WTC11 (cell line): ENCODE data around the gene CD2BP2.

ENCODE experiments used
- ATF3 ChIP-seq: sonication (generic); formaldehyde crosslinking; conservative IDR thresholded peaks from 2 replicates; pipeline ENCODE4 v1.8.1; 2022; ENCODE audit warnings: mild to moderate bottlenecking, missing genetic modification reagents
- CREB1 ChIP-seq: sonication (generic); formaldehyde crosslinking; IDR thresholded peaks from 2 replicates; pipeline ENCODE4 v1.8.0; 2023; ENCODE audit warnings: mild to moderate bottlenecking, missing genetic modification reagents
- CTCF ChIP-seq: fragments of 200-600 bp; IDR thresholded peaks from 2 replicates; pipeline ENCODE4 v1.8.0; 2022; ENCODE audit warnings: antibody characterized with exemption
- FOXJ3 ChIP-seq: sonication (generic); formaldehyde crosslinking; IDR thresholded peaks from 2 replicates; pipeline ENCODE4 v1.9.0; 2021; ENCODE audit warnings: missing genetic modification reagents, mild to moderate bottlenecking, borderline replicate concordance
- HMGXB4 ChIP-seq: sonication (generic); formaldehyde crosslinking; IDR thresholded peaks from 2 replicates; pipeline ENCODE4 v1.8.1; 2023; ENCODE audit warnings: mild to moderate bottlenecking, moderate library complexity, missing genetic modification reagents
- NFYB ChIP-seq: sonication (generic); formaldehyde crosslinking; conservative IDR thresholded peaks from 2 replicates; pipeline ENCODE4 v1.8.0; 2022; ENCODE audit warnings: low read depth, missing genetic modification reagents
- NR1H2 ChIP-seq: sonication (generic); formaldehyde crosslinking; IDR thresholded peaks from 2 replicates; pipeline ENCODE4 v1.9.0; 2021; ENCODE audit warnings: mild to moderate bottlenecking, moderate library complexity, missing genetic modification reagents
- NR3C1 ChIP-seq: sonication (generic); formaldehyde crosslinking; conservative IDR thresholded peaks from 2 replicates; pipeline ENCODE4 v1.8.1; 2023; ENCODE audit warnings: low read depth, mild to moderate bottlenecking, missing genetic modification reagents
- PREB ChIP-seq: sonication (generic); formaldehyde crosslinking; IDR thresholded peaks from 2 replicates; pipeline ENCODE4 v1.8.1; 2022; ENCODE audit warnings: mild to moderate bottlenecking, missing genetic modification reagents, moderate library complexity, borderline replicate concordance
- RELA ChIP-seq: sonication (generic); formaldehyde crosslinking; IDR thresholded peaks from 2 replicates; pipeline ENCODE4 v1.8.1; 2022; ENCODE audit warnings: missing genetic modification reagents, mild to moderate bottlenecking, borderline replicate concordance
- RORB ChIP-seq: fragments of 250-450 bp; sonication (Bioruptor Pico); IDR thresholded peaks from 2 replicates; pipeline ENCODE4 v1.9.0; 2021; ENCODE audit warnings: mild to moderate bottlenecking
- USF2 ChIP-seq: sonication (generic); formaldehyde crosslinking; IDR thresholded peaks from 2 replicates; pipeline ENCODE4 v1.8.1; 2023; ENCODE audit warnings: mild to moderate bottlenecking, missing genetic modification reagents, moderate library complexity
- ZBTB43 ChIP-seq: sonication (generic); formaldehyde crosslinking; IDR thresholded peaks from 2 replicates; pipeline ENCODE4 v1.8.1; 2023; ENCODE audit warnings: mild to moderate bottlenecking, missing genetic modification reagents
- ZNF416 ChIP-seq: fragments of 250-450 bp; sonication (Bioruptor Pico); IDR thresholded peaks from 2 replicates; pipeline ENCODE4 v1.9.0; 2021; ENCODE audit warnings: mild to moderate bottlenecking, inconsistent platforms

- TF ChIP-seq CTCF, result no peak
- TF ChIP-seq NFYB (CRISPR knock-in tag), result no peak
- no peak for TF ChIP-seq RELA (CRISPR knock-in tag)
- TF ChIP-seq NR1H2 (CRISPR knock-in tag), result no peak
- no peak for TF ChIP-seq PREB (CRISPR knock-in tag)
- TF ChIP-seq RORB, result no peak
- TF ChIP-seq FOXJ3 (CRISPR knock-in tag), result no peak
- TF ChIP-seq ZNF416 (CRISPR knock-in tag), result no peak
- no peak for TF ChIP-seq HMGXB4 (CRISPR knock-in tag)
- TF ChIP-seq ATF3 (CRISPR knock-in tag), result no peak
- no peak for TF ChIP-seq NR3C1 (CRISPR knock-in tag)
- TF ChIP-seq ZBTB43, result no peak
- TF ChIP-seq USF2 (CRISPR knock-in tag), result no peak
- TF ChIP-seq CREB1, result no peak
Measured at GRCh38 chr16:30382111-30382881, 27.2 kb upstream of the CD2BP2 start, which contains the start of gene SEPTIN1.
